ENCODE results near the gene PNP.

PNP gene

DNA sequence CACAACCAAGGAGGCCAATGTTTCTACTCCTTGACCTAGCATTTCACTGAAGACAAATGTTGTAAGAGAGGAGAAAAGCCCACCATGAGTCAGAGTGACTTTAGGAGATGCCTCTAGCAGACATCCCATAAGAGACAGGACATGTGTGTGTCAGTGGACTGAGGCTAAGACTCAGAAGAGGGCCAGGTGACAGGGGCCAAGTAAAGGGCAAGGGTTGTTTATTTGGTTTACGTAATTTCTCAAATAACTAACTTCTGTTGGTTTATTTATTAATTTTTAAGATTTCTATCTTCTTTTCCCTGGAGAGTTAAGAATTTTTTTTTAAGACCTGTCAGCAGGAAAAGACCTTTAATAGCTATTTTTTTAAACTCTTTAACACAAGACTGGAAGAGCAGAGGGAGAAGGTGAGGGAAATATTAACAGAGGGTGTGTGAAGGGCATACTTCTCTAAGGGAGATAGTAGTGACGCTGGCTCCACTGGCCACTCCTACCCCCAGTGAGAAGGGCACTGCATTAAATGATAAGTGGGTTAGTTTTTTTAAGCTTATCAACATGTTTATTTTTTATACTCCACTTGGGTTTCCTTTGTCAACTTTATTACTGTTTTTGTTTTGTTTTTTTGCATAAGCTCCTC, 3.4 kb downstream of the PNP start:
- peaks cover 46 to 64% of the 10 kb centered on the region in 2 experiments for H3K36me3 ChIP-seq (ENCODE audit: control insufficient read depth in 2 of 2, insufficient read depth in 1 of 2, low read length in 2 of 2)
- no peaks in the 10 kb centered on the region for H3K9me3 ChIP-seq (ENCODE audit: control insufficient read depth, insufficient read depth, low read depth, low read length)
- ChIA-PET POLR2A (no interaction called here), CTCF (interaction anchor here (0.9 to 1.5 kb wide), 2 partner anchors 57 to 134 kb away, joined by 4 to 7 read pairs; no protein-coding TSS in a partner anchor)
- H3K27ac ChIP-seq (ENCODE audit: extremely low read depth, low read depth, low read length), result no peak overlapping the region
- H3K4me1 ChIP-seq (ENCODE audit: control insufficient read depth, insufficient read depth, low read length), result peaks cover 7% of the 10 kb centered on the region
- no peak overlapping the region for H3K4me3 ChIP-seq (ENCODE audit: low read depth, low read length)
- no peak for TF ChIP-seq ZNF221 (tag by site-specific recombination; IDR thresholded peaks at IDR 0.05; ENCODE audit: borderline replicate concordance)

GRCh38 chr14:20476776-20477175, 7.6 kb downstream of the PNP start:
- H3K9me3 ChIP-seq (ENCODE audit: control insufficient read depth, insufficient read depth, low read depth, low read length), result no peaks in the 10 kb centered on the region
- ChIA-PET POLR2A (interaction anchor here (0.8 kb wide), 1 partner anchor 15 kb away, joined by 3 read pairs; no protein-coding TSS in a partner anchor), CTCF (interaction anchor here (1.1 kb wide), 1 partner anchor 165 kb away, joined by 3 read pairs; no protein-coding TSS in a partner anchor)
- peaks cover 2% of the 10 kb centered on the region; the same call in 1 of the 2 replicates for H3K4me1 ChIP-seq (ENCODE audit: control insufficient read depth, insufficient read depth, low read length)
- no peak overlapping the region for H3K27ac ChIP-seq (ENCODE audit: extremely low read depth, low read depth, low read length)
- H3K36me3 ChIP-seq (ENCODE audit: control insufficient read depth in 2 of 2, insufficient read depth in 1 of 2, low read length in 2 of 2), result peaks cover 46 to 69% of the 10 kb centered on the region in 2 experiments
- TF ChIP-seq ZNF747 (tag by site-specific recombination; IDR thresholded peaks at IDR 0.05), result no peak
- no peak for TF ChIP-seq ZNF791 (tag by site-specific recombination; IDR thresholded peaks at IDR 0.05)
- no peak for TF ChIP-seq REPIN1 (tag by site-specific recombination; IDR thresholded peaks at IDR 0.05; ENCODE audit: low read depth)
- TF ChIP-seq ZNF174 (tag by site-specific recombination; IDR thresholded peaks at IDR 0.05), result no peak
- no peak for TF ChIP-seq RBAK (tag by site-specific recombination; IDR thresholded peaks at IDR 0.05)
- no peak for TF ChIP-seq ZNF624 (tag by site-specific recombination; IDR thresholded peaks at IDR 0.05)
- no peak for TF ChIP-seq ZNF37A (tag by site-specific recombination; IDR thresholded peaks at IDR 0.05)
- TF ChIP-seq ZNF350 (tag by site-specific recombination; IDR thresholded peaks at IDR 0.05), result no peak
- no peak for TF ChIP-seq ZNF404 (tag by site-specific recombination; IDR thresholded peaks at IDR 0.05)
- TF ChIP-seq, protein P1, sequence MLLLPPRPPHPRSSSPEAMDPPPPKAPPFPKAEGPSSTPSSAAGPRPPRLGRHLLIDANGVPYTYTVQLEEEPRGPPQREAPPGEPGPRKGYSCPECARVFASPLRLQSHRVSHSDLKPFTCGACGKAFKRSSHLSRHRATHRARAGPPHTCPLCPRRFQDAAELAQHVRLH (tag by site-specific recombination; IDR thresholded peaks at IDR 0.05), result no peak
- H3K4me3 ChIP-seq (ENCODE audit: low read depth, low read length), result no peak overlapping the region

DNA sequence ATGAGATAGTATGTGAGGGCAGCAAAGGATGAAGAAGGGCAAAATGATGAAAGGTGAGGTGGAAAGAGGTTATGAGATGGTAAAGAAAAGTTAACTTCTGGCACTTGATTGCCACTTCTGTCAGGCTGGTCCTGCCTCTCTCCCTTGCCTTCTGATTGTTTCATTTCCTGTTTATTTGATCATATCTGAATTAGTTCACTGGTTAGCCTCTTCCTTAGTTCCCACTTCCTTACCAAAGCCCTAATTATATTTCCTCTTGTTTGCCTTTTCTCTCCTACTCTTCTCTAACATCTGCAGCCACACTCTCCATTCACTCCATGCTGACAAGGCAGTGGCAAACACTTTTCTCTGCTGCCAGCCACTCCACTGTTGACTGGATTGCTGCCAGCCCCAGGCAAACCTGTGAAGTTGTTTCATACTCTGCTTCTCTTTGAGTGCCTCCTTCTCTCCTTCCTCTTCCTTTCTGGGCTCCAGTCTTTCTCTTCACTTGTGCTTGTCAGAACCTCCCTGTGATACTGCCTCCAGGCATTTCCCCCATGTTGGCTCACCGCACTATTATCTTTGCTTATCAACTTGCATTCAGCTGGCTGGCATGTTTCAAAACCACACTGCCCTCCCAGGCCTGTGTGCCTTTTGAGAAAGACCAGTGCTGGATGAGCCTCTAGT, 8.1 kb downstream of the PNP start:
- ChIA-PET POLR2A (interaction anchor here (0.8 to 1.9 kb wide), 2 partner anchors 15 to 16 kb away, joined by 3 to 7 read pairs; partner anchors contain the start of gene PIP4P1), CTCF (interaction anchor here (1.1 kb wide), 1 partner anchor 54 kb away, joined by 4 read pairs; no protein-coding TSS in a partner anchor)
- H3K27ac ChIP-seq (ENCODE audit: extremely low read depth, low read depth, low read length), result no peak overlapping the region; the same call in 1 of the 2 replicates
- H3K36me3 ChIP-seq (ENCODE audit: control insufficient read depth in 2 of 2, insufficient read depth in 1 of 2, low read length in 2 of 2), result peaks cover 44 to 63% of the 10 kb centered on the region in 2 experiments
- H3K4me1 ChIP-seq (ENCODE audit: control insufficient read depth, insufficient read depth, low read length), result peaks cover 2% of the 10 kb centered on the region; the same call in 1 of the 2 replicates
- H3K9me3 ChIP-seq (ENCODE audit: control insufficient read depth, insufficient read depth, low read depth, low read length), result no peaks in the 10 kb centered on the region
- H3K4me3 ChIP-seq (ENCODE audit: low read depth, low read length), result no peak overlapping the region
- TF ChIP-seq ZXDB (tag by site-specific recombination; IDR thresholded peaks at IDR 0.05) (peak; percentile 58; the same call in 1 of the 2 replicates), ZNF398 (tag by site-specific recombination; IDR thresholded peaks at IDR 0.05) (peak; percentile 10; the same call in 1 of the 2 replicates), ZNF19 (tag by site-specific recombination; IDR thresholded peaks at IDR 0.05; ENCODE audit: low read depth) (no peak), ZNF211 (tag by site-specific recombination; IDR thresholded peaks at IDR 0.05; ENCODE audit: low read depth) (no peak), BCL11B (tag by site-specific recombination; IDR thresholded peaks at IDR 0.05; ENCODE audit: low read depth) (no peak), ZIC2 (tag by site-specific recombination; IDR thresholded peaks at IDR 0.05) (peak; percentile 45), ZNF777 (tag by site-specific recombination; IDR thresholded peaks at IDR 0.05; ENCODE audit: borderline replicate concordance) (no peak), FEZF1 (tag by site-specific recombination; IDR thresholded peaks at IDR 0.05) (peak; percentile 78), ZNF501 (tag by site-specific recombination; IDR thresholded peaks at IDR 0.05) (no peak), GLIS1 (tag by site-specific recombination; IDR thresholded peaks at IDR 0.05) (peak; percentile 28; the same call in 1 of the 2 replicates)
- TF ChIP-seq, protein P2, sequence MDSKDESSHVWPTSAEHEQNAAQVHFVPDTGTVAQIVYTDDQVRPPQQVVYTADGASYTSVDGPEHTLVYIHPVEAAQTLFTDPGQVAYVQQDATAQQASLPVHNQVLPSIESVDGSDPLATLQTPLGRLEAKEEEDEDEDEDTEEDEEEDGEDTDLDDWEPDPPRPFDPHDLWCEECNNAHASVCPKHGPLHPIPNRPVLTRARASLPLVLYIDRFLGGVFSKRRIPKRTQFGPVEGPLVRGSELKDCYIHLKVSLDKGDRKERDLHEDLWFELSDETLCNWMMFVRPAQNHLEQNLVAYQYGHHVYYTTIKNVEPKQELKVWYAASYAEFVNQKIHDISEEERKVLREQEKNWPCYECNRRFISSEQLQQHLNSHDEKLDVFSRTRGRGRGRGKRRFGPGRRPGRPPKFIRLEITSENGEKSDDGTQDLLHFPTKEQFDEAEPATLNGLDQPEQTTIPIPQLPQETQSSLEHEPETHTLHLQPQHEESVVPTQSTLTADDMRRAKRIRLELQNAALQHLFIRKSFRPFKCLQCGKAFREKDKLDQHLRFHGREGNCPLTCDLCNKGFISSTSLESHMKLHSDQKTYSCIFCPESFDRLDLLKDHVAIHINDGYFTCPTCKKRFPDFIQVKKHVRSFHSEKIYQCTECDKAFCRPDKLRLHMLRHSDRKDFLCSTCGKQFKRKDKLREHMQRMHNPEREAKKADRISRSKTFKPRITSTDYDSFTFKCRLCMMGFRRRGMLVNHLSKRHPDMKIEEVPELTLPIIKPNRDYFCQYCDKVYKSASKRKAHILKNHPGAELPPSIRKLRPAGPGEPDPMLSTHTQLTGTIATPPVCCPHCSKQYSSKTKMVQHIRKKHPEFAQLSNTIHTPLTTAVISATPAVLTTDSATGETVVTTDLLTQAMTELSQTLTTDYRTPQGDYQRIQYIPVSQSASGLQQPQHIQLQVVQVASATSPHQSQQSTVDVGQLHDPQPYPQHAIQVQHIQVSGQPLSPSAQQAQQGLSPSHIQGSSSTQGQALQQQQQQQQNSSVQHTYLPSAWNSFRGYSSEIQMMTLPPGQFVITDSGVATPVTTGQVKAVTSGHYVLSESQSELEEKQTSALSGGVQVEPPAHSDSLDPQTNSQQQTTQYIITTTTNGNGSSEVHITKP (tag by site-specific recombination; IDR thresholded peaks at IDR 0.05), result peak; percentile 25; the same call in 1 of the 2 replicates
- TF ChIP-seq, protein P3, sequence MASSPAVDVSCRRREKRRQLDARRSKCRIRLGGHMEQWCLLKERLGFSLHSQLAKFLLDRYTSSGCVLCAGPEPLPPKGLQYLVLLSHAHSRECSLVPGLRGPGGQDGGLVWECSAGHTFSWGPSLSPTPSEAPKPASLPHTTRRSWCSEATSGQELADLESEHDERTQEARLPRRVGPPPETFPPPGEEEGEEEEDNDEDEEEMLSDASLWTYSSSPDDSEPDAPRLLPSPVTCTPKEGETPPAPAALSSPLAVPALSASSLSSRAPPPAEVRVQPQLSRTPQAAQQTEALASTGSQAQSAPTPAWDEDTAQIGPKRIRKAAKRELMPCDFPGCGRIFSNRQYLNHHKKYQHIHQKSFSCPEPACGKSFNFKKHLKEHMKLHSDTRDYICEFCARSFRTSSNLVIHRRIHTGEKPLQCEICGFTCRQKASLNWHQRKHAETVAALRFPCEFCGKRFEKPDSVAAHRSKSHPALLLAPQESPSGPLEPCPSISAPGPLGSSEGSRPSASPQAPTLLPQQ (tag by site-specific recombination; IDR thresholded peaks at IDR 0.05), result 0 out of 2 replicates have a peak, but pooled peaks have one; percentile 19

Measured in HEK293 (cell line).